Measurements from ENCODE around the gene ZNF621.

The ZNF621 gene

GRCh38 chr3:40494698-40495097, 30.1 kb upstream of the ZNF621 start:
- no peak for TF ChIP-seq CTCF (IDR thresholded peaks at IDR 0.05; ENCODE audit: low read depth, low read length)
- DNase-seq: no peak
- Histone ChIP-seq H3K9me3 (ENCODE audit: severe bottlenecking) (no peaks in the 10 kb centered on the region), H3K27me3 (ENCODE audit: insufficient read depth, low read depth, severe bottlenecking) (no peaks in the 10 kb centered on the region), H3K36me3 (no peaks in the 10 kb centered on the region), H3K27ac (no peak overlapping the region), H3K4me3 (ENCODE audit: low read depth, low read length) (no peak overlapping the region)

- DNase-seq: no peak
- H3K27ac ChIP-seq: no peak overlapping the region
- no peak overlapping the region for H3K4me3 ChIP-seq (ENCODE audit: low read depth, low read length)
- H3K9me3 ChIP-seq (ENCODE audit: severe bottlenecking): no peaks in the 10 kb centered on the region
- no peak for TF ChIP-seq CTCF (IDR thresholded peaks at IDR 0.05; ENCODE audit: low read depth, low read length)
- no peaks in the 10 kb centered on the region for H3K27me3 ChIP-seq (ENCODE audit: insufficient read depth, low read depth, severe bottlenecking)
- H3K36me3 ChIP-seq: no peaks in the 10 kb centered on the region
These were observed 27.5 kb upstream of the ZNF621 start for GRCh38 chr3:40497288-40497687.

GRCh38 chr3:40499952-40500351, 24.8 kb upstream of the ZNF621 start:
- DNase-seq: no peak
- H3K4me3 ChIP-seq (ENCODE audit: low read depth, low read length): no peak overlapping the region
- no peaks in the 10 kb centered on the region for H3K27me3 ChIP-seq (ENCODE audit: insufficient read depth, low read depth, severe bottlenecking)
- no peak overlapping the region for H3K27ac ChIP-seq
- no peak for TF ChIP-seq CTCF (IDR thresholded peaks at IDR 0.05; ENCODE audit: low read depth, low read length)
- no peaks in the 10 kb centered on the region for H3K9me3 ChIP-seq (ENCODE audit: severe bottlenecking)
- no peaks in the 10 kb centered on the region for H3K36me3 ChIP-seq

GRCh38 chr3:40502034-40502433, 22.7 kb upstream of the ZNF621 start:
- no peaks in the 10 kb centered on the region for H3K36me3 ChIP-seq
- H3K27ac ChIP-seq: no peak overlapping the region
- TF ChIP-seq CTCF (IDR thresholded peaks at IDR 0.05; ENCODE audit: low read depth, low read length): no peak
- no peaks in the 10 kb centered on the region for H3K27me3 ChIP-seq (ENCODE audit: insufficient read depth, low read depth, severe bottlenecking)
- H3K4me3 ChIP-seq (ENCODE audit: low read depth, low read length): no peak overlapping the region
- no peak for DNase-seq
- H3K9me3 ChIP-seq (ENCODE audit: severe bottlenecking): no peaks in the 10 kb centered on the region

- no peak overlapping the region; the same call in 1 of the 2 replicates for H3K27ac ChIP-seq
- peaks cover 17% of the 10 kb centered on the region for H3K36me3 ChIP-seq
- no peak for TF ChIP-seq CTCF (IDR thresholded peaks at IDR 0.05; ENCODE audit: low read depth, low read length)
- H3K9me3 ChIP-seq (ENCODE audit: severe bottlenecking): no peaks in the 10 kb centered on the region
- no peaks in the 10 kb centered on the region for H3K27me3 ChIP-seq (ENCODE audit: insufficient read depth, low read depth, severe bottlenecking)
- no peak for DNase-seq
- H3K4me3 ChIP-seq (ENCODE audit: low read depth, low read length): no peak overlapping the region
These were observed 19.9 kb upstream of the ZNF621 start for GRCh38 chr3:40504636-40505430.

All from WERI-Rb-1 (cell line).